ENCODE measurements around the gene TESK2. TPM values are rescaled to one million over a fixed set of nuclear protein-coding genes. Genes with fewer than 3 reads are reported as not detected.

The TESK2 gene
- total and polyA plus RNA-seq, 2 of the 13 experiments (the other 11 are each of a cell fraction or from before 2014, with no cell fraction given), result 5.5 to 9.6 TPM

DNA sequence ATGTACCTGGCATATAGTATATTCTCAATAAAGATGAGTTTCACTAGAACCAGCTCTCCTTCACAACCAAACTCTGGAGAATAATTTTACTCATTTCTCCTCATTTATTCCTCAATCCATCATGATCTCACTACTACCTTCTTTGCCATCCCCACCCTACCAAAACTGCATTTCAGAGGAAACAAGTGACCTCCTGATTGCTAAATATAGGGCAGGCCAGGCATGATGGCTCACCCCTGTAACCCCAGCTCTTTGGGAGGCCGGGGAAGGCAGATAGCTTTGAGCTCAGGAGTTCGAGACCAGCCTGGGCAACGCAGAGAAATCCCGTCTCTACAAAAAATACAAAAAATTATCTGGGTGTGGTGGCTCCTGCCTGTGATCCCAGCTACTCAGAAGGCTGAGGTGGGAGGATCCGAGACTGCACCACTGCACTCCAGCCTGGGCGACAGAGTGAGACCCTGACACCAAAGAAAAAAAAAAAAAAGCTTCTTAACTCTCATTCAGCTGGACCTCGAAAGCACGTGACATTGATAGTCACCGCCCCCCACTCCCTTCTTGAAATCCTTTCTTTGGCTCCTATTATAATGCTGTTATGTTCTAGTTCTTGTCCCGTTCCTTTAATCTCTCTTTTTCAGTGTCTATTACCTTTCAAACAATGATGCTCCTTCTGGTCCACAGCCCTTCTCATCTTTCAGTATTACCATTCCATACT is 2.1 kb downstream of the TESK2 start (continued):
- TF ChIP-seq CEBPZ (IDR thresholded peaks at IDR 0.05; ENCODE audit: low read length), result no peak
- no peak for TF ChIP-seq ATF4 (CRISPR knock-in tag; IDR thresholded peaks at IDR 0.05)
- TF ChIP-seq, protein P1, sequence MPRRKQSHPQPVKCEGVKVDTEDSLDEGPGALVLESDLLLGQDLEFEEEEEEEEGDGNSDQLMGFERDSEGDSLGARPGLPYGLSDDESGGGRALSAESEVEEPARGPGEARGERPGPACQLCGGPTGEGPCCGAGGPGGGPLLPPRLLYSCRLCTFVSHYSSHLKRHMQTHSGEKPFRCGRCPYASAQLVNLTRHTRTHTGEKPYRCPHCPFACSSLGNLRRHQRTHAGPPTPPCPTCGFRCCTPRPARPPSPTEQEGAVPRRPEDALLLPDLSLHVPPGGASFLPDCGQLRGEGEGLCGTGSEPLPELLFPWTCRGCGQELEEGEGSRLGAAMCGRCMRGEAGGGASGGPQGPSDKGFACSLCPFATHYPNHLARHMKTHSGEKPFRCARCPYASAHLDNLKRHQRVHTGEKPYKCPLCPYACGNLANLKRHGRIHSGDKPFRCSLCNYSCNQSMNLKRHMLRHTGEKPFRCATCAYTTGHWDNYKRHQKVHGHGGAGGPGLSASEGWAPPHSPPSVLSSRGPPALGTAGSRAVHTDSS (CRISPR knock-in tag; conservative IDR thresholded peaks at IDR 0.05), result no peak
- no peak for TF ChIP-seq GPBP1L1 (CRISPR knock-in tag; IDR thresholded peaks at IDR 0.05)
- TF ChIP-seq REXO4 (CRISPR knock-in tag; IDR thresholded peaks at IDR 0.05; ENCODE audit: borderline replicate concordance), result no peak
- no peak for TF ChIP-seq SRSF4 (IDR thresholded peaks at IDR 0.05; ENCODE audit: low read depth, low read length, poor library complexity, severe bottlenecking)
- TF ChIP-seq ZNF775 (CRISPR knock-in tag; IDR thresholded peaks at IDR 0.05; ENCODE audit: borderline replicate concordance), result no peak
- TF ChIP-seq, protein P2, sequence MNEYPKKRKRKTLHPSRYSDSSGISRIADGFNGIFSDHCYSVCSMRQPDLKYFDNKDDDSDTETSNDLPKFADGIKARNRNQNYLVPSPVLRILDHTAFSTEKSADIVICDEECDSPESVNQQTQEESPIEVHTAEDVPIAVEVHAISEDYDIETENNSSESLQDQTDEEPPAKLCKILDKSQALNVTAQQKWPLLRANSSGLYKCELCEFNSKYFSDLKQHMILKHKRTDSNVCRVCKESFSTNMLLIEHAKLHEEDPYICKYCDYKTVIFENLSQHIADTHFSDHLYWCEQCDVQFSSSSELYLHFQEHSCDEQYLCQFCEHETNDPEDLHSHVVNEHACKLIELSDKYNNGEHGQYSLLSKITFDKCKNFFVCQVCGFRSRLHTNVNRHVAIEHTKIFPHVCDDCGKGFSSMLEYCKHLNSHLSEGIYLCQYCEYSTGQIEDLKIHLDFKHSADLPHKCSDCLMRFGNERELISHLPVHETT (CRISPR knock-in tag; conservative IDR thresholded peaks at IDR 0.05), result no peak
- TF ChIP-seq ZNF558 (CRISPR knock-in tag; IDR thresholded peaks at IDR 0.05; ENCODE audit: borderline replicate concordance), result no peak
- no peak for TF ChIP-seq KDM5B (CRISPR knock-in tag; IDR thresholded peaks at IDR 0.05; ENCODE audit: borderline replicate concordance)
